ENCODE data around the gene BICDL1.

DNA sequence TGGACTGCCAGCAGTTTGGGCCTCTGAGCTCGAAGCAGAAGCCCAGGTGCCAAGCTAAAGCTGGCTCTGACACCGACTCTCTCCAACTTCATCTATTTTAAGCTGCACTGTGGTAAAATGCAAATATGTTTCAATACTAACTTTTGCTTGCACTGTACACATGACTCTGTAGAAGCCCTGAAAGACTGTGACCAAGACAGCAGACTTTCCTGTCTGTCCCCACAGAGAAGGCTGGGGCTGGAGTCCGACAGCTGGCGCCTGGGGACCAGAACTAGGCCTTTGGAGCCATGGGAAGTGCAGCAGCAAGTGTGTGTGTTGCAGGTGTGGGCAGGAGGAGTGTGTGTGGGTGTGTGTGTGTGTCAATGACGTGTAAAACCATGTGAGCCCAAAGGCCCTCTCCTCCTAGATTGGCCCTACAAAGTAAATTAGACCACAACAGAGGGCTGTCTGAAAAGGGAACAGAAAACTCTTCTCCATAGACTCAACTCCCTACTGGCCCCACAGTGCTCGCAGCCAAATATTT, 143.9 kb downstream of the BICDL1 start:
- no peak for TF ChIP-seq CTCF (IDR thresholded peaks at IDR 0.05)
- TF ChIP-seq POLR2AphosphoS5 (IDR thresholded peaks at IDR 0.05; ENCODE audit: insufficient read depth in 1 of 2, low read depth in 1 of 2): no peak
- TF ChIP-seq POLR2A (IDR thresholded peaks at IDR 0.05): no peak

Measured in vagina (tissue), 2 donors.